ENCODE measurements around the gene DEPDC5. TPM values are rescaled to one million over a fixed set of nuclear protein-coding genes. Genes with fewer than 3 reads are reported as not detected.

The DEPDC5 gene
- total RNA-seq, 6 experiments from 2014 or later = 9.7 to 14.3 (median 12.5) TPM

GRCh38 chr22:31748490-31748889 is 5.3 kb upstream of the DEPDC5 start:
- Mint-ChIP-seq H3K4me3 (peak overlapping the region; percentile 94), H3K27me3 (ENCODE audit: insufficient read depth) (peaks cover 2% of the 10 kb centered on the region; the same call in 1 of the 2 replicates), H3K4me1 (ENCODE audit: low read depth) (peaks cover 38% of the 10 kb centered on the region), H3K36me3 (ENCODE audit: low read depth) (peaks cover 15% of the 10 kb centered on the region), H3K27ac (peak overlapping the region; percentile 78), H3K9me3 (no peaks in the 10 kb centered on the region)
- DNase-seq = peak; percentile 8
- TF ChIP-seq CTCF (IDR thresholded peaks at IDR 0.05) = no peak

DNA sequence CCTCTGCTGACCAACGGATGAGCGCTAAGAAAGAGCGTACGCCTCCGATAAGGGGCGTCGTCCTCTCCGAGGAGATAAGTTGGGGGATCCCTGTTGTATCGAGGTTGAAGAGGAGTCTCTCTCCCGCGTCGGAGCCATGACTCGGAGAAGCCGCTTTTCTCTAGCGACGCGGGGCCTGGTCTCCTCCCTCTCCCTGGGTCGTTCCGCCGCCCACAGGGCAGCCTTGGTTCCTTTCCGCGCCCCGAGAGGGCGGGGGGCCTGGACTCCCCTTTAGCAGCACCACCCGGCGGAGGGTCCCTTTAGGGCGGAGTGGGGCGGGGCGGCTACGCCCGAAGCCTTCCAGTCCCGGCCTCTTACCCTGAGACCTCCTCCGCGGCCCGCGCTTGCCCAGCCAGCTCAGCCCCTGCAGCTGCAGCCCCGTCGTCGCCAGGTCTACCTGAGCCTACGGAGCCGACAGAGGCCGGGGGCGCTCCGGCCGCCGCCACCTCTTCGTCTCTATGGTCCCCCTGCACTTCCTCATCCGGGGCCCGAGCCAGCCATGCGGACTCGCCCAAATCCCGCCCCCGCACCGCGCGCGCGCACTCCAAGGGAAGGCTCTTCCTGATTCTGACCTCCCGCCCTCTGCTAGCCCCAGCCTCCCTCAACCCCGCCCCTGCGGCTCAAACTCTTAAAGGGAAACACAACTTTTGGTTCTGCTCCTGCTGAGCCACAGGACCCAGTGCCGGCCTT is 4.0 kb upstream of the DEPDC5 start, which contains the start of gene PRR14L:
Gene PRR14L, minus strand, starts transcription at position 497 of the 729 bp plus-strand sequence. CDS start 11,272 bp downstream, outside the sequence.
- peak; percentile 42 for TF ChIP-seq CTCF (IDR thresholded peaks at IDR 0.05)
- Mint-ChIP-seq H3K4me1 (ENCODE audit: low read depth) (peaks cover 47% of the 10 kb centered on the region), H3K9me3 (no peaks in the 10 kb centered on the region), H3K27ac (peak within 1 kb of the TSS; percentile 78), H3K27me3 (ENCODE audit: insufficient read depth) (peaks cover 3% of the 10 kb centered on the region; the same call in 1 of the 2 replicates), H3K4me3 (peak within 1 kb of the TSS; percentile 94), H3K36me3 (ENCODE audit: low read depth) (peaks cover 7% of the 10 kb centered on the region)
- peak; percentile 87 for DNase-seq

DNA sequence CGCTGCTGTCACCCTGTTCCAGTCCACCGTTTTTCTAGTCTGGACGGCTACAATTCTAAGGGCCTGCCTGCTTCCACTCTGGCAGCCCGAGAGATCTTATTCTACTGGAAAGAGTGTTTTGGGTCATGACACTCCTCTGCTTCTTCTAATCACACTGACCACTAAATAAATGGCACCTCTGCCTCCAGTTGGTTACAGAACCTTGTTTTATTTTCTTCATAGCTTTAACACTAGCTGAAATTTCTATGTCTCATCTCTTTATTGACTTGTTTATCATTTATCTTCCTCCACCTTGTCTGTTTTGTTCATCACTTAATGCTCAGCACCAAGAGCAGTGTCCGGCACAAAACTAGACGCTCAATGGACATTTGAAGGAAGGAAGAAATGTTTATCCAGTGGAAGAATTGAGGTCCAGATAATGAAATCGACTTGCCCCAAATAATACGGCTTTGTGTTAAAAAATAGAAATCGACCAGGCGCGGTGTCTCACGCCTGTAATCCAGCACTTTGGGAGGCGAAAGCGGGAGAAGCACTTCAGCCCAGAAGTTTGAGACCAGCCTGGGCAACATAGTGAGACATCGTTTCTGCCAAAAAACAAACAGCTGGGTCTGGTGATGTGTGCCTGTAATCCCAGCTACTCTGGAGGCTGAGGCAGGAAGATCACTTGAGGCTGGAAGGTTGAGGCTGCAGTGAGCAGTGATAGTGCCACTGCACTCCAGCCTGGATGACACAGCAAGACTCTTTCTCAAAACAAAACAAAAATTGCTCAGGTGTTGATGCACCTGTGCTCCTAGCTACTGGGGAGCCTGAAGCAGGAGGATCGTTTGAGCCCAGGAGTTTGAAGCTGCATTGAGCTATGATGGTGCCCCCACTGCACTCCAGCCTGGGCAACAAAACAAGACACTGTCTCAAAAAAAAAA is 3.2 kb upstream of the DEPDC5 start:
- H3K9me3 Mint-ChIP-seq = no peaks in the 10 kb centered on the region
- H3K4me3 Mint-ChIP-seq = peak overlapping the region; percentile 94
- TF ChIP-seq CTCF (IDR thresholded peaks at IDR 0.05) = no peak
- peaks cover 54% of the 10 kb centered on the region for H3K4me1 Mint-ChIP-seq (ENCODE audit: low read depth)
- no peak for DNase-seq
- peak overlapping the region; percentile 78 for H3K27ac Mint-ChIP-seq
- peaks cover 6% of the 10 kb centered on the region for H3K36me3 Mint-ChIP-seq (ENCODE audit: low read depth)
- peaks cover 3% of the 10 kb centered on the region; the same call in 1 of the 2 replicates for H3K27me3 Mint-ChIP-seq (ENCODE audit: insufficient read depth)

- H3K4me1 Mint-ChIP-seq (ENCODE audit: low read depth) = peaks cover 54% of the 10 kb centered on the region
- peak overlapping the region; percentile 95 for H3K4me3 Mint-ChIP-seq
- TF ChIP-seq CTCF (IDR thresholded peaks at IDR 0.05) = no peak
- no peak for DNase-seq
- H3K9me3 Mint-ChIP-seq = no peaks in the 10 kb centered on the region
- H3K27ac Mint-ChIP-seq = peak overlapping the region; percentile 100
- H3K27me3 Mint-ChIP-seq (ENCODE audit: insufficient read depth) = peaks cover 3% of the 10 kb centered on the region; the same call in 1 of the 2 replicates
- peaks cover 6% of the 10 kb centered on the region for H3K36me3 Mint-ChIP-seq (ENCODE audit: low read depth)
These were observed 1.5 kb upstream of the DEPDC5 start for GRCh38 chr22:31752096-31752847.
